ENCODE measurements around the gene IFTAP.
"Not testable (repeated sequence)": the region's sequence is repeated elsewhere in the genome, so short reads cannot be mapped to it uniquely, and the experiment has no call there.

DNA sequence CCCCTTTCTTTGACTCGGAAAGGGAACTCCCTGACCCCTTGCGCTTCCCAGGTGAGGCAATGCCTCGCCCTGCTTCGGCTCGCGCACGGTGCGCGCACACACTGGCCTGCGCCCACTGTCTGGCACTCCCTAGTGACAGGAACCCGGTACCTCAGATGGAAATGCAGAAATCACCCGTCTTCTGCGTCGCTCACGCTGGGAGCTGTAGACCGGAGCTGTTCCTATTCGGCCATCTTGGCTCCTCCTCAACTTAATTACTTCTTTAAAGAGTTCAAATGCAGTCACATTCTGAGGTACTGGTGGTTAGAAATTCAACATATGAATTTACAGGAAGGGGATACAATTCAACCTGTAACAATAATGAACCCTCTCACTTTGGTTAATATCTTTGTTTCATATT is 36.9 kb upstream of the IFTAP start:
- not testable (repeated sequence) for TF ChIP-seq POLR2A (IDR thresholded peaks at IDR 0.05)
- TF ChIP-seq, protein P1, sequence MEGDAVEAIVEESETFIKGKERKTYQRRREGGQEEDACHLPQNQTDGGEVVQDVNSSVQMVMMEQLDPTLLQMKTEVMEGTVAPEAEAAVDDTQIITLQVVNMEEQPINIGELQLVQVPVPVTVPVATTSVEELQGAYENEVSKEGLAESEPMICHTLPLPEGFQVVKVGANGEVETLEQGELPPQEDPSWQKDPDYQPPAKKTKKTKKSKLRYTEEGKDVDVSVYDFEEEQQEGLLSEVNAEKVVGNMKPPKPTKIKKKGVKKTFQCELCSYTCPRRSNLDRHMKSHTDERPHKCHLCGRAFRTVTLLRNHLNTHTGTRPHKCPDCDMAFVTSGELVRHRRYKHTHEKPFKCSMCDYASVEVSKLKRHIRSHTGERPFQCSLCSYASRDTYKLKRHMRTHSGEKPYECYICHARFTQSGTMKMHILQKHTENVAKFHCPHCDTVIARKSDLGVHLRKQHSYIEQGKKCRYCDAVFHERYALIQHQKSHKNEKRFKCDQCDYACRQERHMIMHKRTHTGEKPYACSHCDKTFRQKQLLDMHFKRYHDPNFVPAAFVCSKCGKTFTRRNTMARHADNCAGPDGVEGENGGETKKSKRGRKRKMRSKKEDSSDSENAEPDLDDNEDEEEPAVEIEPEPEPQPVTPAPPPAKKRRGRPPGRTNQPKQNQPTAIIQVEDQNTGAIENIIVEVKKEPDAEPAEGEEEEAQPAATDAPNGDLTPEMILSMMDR (IDR thresholded peaks at IDR 0.05), result not testable (repeated sequence)
